Calu3 (cell line): ENCODE measurements around the gene TUBGCP6. TPM values are rescaled to one million over a fixed set of nuclear protein-coding genes. Genes with fewer than 3 reads are reported as not detected.

Experiments used
- BruUV-seq: library from RNA; stranded (reverse); fragments of 400-500 nt; replicated peaks from 2 replicates; lab custom pipeline; 2021; lab: Mats Ljungman, UMichigan
- CTCF ChIA-PET: fragments of 300-600 bp; sonication (Branson Sonifier 250); formaldehyde crosslinking; loops from one replicate; lab custom pipeline; 2022; ENCODE audit warnings: antibody characterized with exemption; lab: Charles Lee
- DNase-seq: peaks from one replicate; pipeline ENCODE4 v3.0.0; 2022
- H3K27ac Mint-ChIP-seq: one replicate; pipeline ENCODE4 v1.8.0; 2022; ENCODE audit warnings: mixed read lengths; ENCODE audit not compliant: unreplicated experiment
- H3K27me3 Mint-ChIP-seq: one replicate; pipeline ENCODE4 v1.8.0; 2022; ENCODE audit warnings: mixed read lengths; ENCODE audit not compliant: unreplicated experiment
- H3K36me3 Mint-ChIP-seq: one replicate; pipeline ENCODE4 v1.8.0; 2022; ENCODE audit warnings: mild to moderate bottlenecking, moderate library complexity, mixed read lengths; ENCODE audit not compliant: insufficient read depth, unreplicated experiment
- H3K4me1 Mint-ChIP-seq: one replicate; pipeline ENCODE4 v1.8.0; 2022; ENCODE audit warnings: mild to moderate bottlenecking, low read depth, mixed read lengths; ENCODE audit not compliant: unreplicated experiment
- H3K4me3 Mint-ChIP-seq: one replicate; pipeline ENCODE4 v1.8.0; 2022; ENCODE audit warnings: mild to moderate bottlenecking, low read depth, moderate library complexity, mixed read lengths; ENCODE audit not compliant: unreplicated experiment
- H3K9me3 Mint-ChIP-seq: one replicate; pipeline ENCODE4 v1.8.0; 2022; ENCODE audit warnings: low read depth, mixed read lengths; ENCODE audit not compliant: unreplicated experiment
- CTCF ChIP-seq: fragments of 200-600 bp; IDR thresholded peaks from one replicate; pipeline ENCODE4 v1.8.0; 2022; ENCODE audit warnings: antibody characterized with exemption; ENCODE audit not compliant: unreplicated experiment
- intact Hi-C: fragments of 100-400 bp; cut with micrococcal nuclease; formaldehyde crosslinking; loops from one replicate; pipeline ENCODE4 v1.10.0; 2022; ENCODE audit not compliant: unreplicated experiment
- total RNA-seq: library from RNA; stranded (reverse); gene quantifications from 2 replicates; pipeline ENCODE4 v1.2.3, GENCODE V29; 2022

TUBGCP6 gene
- total RNA-seq, 1 experiment from 2014 or later = 49.7 TPM

DNA sequence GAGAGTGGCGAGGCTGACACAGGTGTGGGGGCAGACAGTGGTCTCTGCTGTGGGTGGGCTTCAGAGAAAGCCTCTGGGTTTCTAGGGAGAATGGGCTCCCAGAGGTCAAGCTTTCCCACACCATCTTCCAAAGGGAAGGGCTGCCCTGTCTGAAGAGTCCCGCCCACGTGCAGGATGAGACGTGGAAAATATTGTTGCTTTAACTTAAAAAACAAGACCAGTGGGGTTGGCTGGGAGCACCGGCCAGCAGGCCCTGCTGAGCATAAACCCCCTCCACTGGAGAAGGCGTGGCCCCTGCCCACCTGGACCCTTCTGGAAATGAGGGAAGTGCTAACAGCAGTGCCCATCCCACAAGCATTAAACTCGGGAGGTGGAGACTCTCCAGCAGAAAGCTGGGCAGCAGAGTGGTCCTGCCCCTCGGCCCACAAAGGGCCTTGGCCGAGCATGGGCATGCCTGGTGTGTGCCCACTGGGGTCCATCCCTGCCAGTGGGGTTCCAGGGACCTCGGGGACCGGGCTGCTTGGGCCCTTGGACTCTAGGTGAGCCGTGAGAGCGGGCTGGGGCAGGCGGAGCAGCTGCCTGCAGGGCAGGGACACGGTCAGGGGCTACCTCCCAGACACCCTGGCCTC is 28.7 kb downstream of the TUBGCP6 start:
- no peak for DNase-seq
- Mint-ChIP-seq H3K4me1 (peaks cover 8% of the 10 kb centered on the region), H3K4me3 (no peak overlapping the region), H3K9me3 (no peaks in the 10 kb centered on the region), H3K27me3 (no peaks in the 10 kb centered on the region), H3K36me3 (peaks cover 79% of the 10 kb centered on the region), H3K27ac (no peak overlapping the region)
- no TSS peak for BruUV-seq
- CTCF ChIA-PET = interaction anchor here (0.6 kb wide), 2 partner anchors 109 to 224 kb away, joined by 4 to 7 read pairs; no protein-coding TSS in a partner anchor
- intact Hi-C loops = no loop called here
- TF ChIP-seq CTCF = no peak

DNA sequence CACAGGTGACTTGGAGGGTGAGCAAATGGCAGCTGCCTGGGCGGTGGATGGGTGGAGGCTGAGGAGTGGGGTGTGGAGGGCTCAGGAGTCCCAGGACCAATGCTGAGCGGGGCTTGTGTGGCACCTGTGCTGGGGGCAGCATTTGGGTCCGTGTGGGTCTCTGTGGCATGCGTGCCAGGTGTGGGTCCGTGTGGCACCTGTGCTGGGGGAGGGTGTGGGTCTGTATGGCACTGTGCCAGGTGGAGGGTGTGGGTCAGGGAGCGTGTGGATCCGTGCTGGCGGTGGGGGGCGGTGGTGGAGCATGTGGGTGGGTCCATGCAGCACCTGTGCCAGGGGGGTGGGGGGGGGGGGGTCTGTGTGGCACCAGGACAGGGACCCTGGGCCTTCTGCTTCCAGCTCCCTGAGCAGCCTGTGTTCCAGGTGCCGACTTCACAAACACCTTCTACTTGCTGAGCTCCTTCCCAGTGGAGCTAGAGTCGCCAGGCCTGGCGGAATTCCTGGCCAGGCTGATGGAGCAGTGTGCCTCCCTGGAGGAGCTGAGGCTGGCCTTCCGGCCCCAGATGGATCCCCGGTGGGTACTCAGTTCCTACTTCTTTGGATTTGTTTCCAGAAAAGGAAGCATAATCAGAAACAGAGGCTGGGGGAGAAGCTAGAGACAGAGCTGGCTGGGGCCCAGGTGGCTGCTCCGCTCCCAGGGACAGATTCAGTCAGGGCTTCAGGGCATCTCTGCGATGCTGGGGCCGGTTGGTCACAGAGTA is 29.3 kb downstream of the TUBGCP6 start:
- peaks cover 75% of the 10 kb centered on the region for H3K36me3 Mint-ChIP-seq
- BruUV-seq = no TSS peak
- H3K4me1 Mint-ChIP-seq = peaks cover 8% of the 10 kb centered on the region
- CTCF ChIA-PET = interaction anchor here (0.6 kb wide), 2 partner anchors 109 to 224 kb away, joined by 4 to 7 read pairs; no protein-coding TSS in a partner anchor
- H3K27ac Mint-ChIP-seq = peak overlapping the region; percentile 68
- H3K9me3 Mint-ChIP-seq = no peaks in the 10 kb centered on the region
- no peak for TF ChIP-seq CTCF
- no peaks in the 10 kb centered on the region for H3K27me3 Mint-ChIP-seq
- no peak for DNase-seq
- no peak overlapping the region for H3K4me3 Mint-ChIP-seq
- intact Hi-C loops = no loop called here

DNA sequence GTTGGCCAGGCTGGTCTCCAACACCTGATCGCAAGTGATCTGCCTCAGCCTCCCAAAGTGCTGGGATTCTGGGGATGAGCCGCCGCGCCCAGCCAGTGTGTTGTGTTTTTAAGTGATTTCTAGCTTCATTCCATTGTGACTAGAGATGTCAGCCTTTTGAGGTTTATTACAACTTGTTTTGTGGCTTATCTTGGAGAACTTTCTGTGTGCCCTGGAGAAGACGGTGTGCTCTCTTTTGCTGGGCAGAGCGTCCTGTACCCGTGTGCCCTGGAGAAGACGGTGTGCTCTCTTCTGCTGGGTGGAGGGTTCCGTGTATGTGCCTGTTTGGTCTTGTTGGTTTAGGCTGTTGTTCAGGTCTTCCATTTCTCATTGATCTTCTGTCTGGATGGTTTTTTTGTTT is 31.6 kb downstream of the TUBGCP6 start:
- peaks cover 75% of the 10 kb centered on the region for H3K36me3 Mint-ChIP-seq
- intact Hi-C loops = no loop called here
- H3K4me3 Mint-ChIP-seq = no peak overlapping the region
- DNase-seq = no peak
- no TSS peak for BruUV-seq
- H3K27ac Mint-ChIP-seq = no peak overlapping the region
- peaks cover 8% of the 10 kb centered on the region for H3K4me1 Mint-ChIP-seq
- no peaks in the 10 kb centered on the region for H3K9me3 Mint-ChIP-seq
- CTCF ChIA-PET = no interaction called here
- no peaks in the 10 kb centered on the region for H3K27me3 Mint-ChIP-seq
- TF ChIP-seq CTCF = no peak

DNA sequence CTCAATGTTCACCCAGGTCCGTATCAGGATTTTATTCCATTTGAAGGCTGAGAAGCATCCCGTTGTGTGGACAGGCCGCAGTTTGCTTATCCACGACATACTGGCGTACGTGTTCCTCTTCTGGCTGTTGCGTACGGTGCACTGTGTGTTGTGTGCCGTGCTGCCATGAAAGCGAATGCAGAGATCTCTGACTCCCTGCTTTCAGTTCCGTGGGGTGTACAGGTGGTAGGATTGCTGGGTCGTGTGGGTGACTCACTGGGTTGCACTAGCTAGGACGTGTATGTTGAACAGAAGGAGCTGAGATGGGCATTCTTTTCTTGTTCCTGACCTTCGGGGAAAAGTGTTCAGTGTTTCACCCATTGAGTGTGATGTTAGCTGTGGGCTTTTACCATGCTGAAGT is 33.7 kb downstream of the TUBGCP6 start:
- Mint-ChIP-seq H3K36me3 (peaks cover 76% of the 10 kb centered on the region), H3K4me1 (peaks cover 8% of the 10 kb centered on the region), H3K4me3 (no peak overlapping the region), H3K27ac (no peak overlapping the region), H3K9me3 (no peaks in the 10 kb centered on the region), H3K27me3 (no peaks in the 10 kb centered on the region)
- CTCF ChIA-PET = interaction anchor here (1.0 kb wide), 1 partner anchor 62 kb away, joined by 3 read pairs; no protein-coding TSS in a partner anchor
- TF ChIP-seq CTCF = no peak
- intact Hi-C loops = no loop called here
- no TSS peak for BruUV-seq
- DNase-seq = no peak
